ENCODE results near the gene FTHL17.

The FTHL17 gene

DNA sequence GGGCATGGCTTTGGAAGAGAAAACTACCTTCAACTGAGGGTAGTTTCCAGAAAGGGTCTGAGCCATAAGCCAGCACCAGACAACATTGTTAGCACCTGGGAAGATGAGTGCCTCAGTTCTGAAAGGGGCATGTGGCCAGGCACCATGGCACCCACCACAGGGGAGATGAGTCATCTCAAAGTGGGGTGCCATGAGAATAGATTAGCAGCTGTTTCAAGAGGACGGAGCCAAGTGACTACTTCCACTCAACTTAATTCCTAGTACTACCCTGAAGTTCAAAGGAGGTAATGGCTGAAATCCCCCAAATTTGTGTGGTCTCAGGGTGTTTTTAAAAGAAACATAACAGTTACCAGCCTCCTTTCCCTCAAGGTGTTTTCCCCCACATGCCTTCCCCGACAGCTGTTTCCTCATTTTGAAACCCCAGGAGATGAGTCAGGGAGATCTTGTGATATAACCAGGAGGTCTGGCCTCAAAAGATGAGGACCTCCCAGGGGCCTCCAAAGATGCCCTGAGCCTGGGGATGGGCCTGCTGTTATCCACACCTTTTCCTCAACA lies 27.8 kb upstream of the FTHL17 start:
- in situ Hi-C loops (cut with MboI; ENCODE audit: low sequenced_read_pairs, unreplicated experiment): no loop called here
- DNase-seq (ENCODE audit: low spot score): peak; percentile 36
- TF ChIP-seq, protein P1, sequence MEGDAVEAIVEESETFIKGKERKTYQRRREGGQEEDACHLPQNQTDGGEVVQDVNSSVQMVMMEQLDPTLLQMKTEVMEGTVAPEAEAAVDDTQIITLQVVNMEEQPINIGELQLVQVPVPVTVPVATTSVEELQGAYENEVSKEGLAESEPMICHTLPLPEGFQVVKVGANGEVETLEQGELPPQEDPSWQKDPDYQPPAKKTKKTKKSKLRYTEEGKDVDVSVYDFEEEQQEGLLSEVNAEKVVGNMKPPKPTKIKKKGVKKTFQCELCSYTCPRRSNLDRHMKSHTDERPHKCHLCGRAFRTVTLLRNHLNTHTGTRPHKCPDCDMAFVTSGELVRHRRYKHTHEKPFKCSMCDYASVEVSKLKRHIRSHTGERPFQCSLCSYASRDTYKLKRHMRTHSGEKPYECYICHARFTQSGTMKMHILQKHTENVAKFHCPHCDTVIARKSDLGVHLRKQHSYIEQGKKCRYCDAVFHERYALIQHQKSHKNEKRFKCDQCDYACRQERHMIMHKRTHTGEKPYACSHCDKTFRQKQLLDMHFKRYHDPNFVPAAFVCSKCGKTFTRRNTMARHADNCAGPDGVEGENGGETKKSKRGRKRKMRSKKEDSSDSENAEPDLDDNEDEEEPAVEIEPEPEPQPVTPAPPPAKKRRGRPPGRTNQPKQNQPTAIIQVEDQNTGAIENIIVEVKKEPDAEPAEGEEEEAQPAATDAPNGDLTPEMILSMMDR (IDR thresholded peaks at IDR 0.05; ENCODE audit: borderline replicate concordance, control extremely low read depth, extremely low read depth, insufficient read depth, missing control alignments): no peak

DNA sequence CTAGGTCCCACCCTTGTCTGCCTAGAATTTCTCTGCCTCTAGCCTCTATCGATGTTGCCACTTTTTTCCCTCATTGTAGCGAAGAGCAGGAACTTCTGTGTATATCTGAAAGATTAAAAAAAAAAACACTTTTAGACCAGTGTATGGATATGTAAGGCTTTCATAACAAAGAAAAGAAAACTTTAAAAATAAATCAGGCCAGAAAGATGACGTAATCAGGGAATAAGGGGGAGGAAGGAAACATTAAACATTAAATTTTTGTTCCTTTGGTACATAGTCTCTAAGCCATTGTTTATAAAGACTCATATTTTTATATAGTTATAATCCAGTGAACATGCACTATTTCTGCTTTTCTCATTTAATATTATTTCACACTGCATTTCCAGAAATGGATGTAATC lies 26.2 kb upstream of the FTHL17 start:
- in situ Hi-C loops (cut with MboI; ENCODE audit: low sequenced_read_pairs, unreplicated experiment): no loop called here
- TF ChIP-seq, protein P1 (IDR thresholded peaks at IDR 0.05; ENCODE audit: borderline replicate concordance, control extremely low read depth, extremely low read depth, insufficient read depth, missing control alignments): no peak
- DNase-seq (ENCODE audit: low spot score): no peak

DNA sequence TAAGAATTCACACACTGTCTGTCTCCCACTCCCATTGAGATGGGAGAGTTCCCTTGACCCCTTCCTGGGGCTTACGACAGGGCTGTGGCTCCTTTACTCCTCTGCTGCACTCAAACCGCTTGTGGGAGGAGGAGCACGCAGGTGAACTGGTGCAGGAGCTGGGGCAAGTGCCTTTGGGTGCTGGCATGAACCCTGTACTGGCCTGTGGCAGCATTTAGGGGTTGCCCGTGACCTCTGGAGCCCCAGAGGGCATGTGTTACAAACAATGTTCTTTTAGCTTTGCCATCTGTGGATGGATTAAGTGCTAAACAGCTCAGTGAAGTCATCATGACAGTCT lies 21.8 kb upstream of the FTHL17 start:
- no peak for DNase-seq (ENCODE audit: low spot score)
- in situ Hi-C loops (cut with MboI; ENCODE audit: low sequenced_read_pairs, unreplicated experiment): no loop called here
- TF ChIP-seq, protein P1 (IDR thresholded peaks at IDR 0.05; ENCODE audit: borderline replicate concordance, control extremely low read depth, extremely low read depth, insufficient read depth, missing control alignments): no peak

DNA sequence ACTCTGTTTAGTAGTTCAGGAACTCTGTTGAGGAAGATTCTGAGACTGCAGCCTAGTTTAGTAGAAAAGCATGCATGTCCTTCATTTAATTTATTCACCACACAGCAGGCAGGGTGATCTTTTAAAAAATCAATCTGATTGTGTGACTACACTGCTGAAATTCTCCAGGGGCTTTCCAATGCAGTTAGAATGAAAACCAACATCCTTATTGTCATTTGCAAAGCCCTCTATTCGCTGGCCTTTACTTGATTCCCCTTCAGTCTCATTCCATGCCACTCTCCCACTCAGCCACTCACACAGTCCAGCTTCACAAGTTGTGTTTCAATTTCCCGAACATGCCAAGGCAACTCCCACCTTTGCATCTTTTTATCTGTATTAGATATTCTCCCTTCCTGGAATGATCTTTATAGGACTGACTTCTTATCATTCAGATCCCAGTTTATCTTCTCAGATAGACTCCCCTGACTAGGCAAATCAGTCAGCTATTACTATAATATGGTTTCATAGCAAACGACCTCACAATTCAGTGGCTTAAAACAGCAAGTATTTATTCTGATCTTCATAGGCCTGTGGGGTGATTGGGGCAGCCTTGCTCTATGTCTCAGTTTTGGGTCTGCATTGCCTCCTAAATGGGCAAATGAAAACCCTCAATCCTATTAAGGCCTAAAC lies 21.3 kb upstream of the FTHL17 start:
- in situ Hi-C loops (cut with MboI; ENCODE audit: low sequenced_read_pairs, unreplicated experiment): no loop called here
- TF ChIP-seq, protein P1 (IDR thresholded peaks at IDR 0.05; ENCODE audit: borderline replicate concordance, control extremely low read depth, extremely low read depth, insufficient read depth, missing control alignments): no peak
- peak; percentile 25 for DNase-seq (ENCODE audit: low spot score)

DNA sequence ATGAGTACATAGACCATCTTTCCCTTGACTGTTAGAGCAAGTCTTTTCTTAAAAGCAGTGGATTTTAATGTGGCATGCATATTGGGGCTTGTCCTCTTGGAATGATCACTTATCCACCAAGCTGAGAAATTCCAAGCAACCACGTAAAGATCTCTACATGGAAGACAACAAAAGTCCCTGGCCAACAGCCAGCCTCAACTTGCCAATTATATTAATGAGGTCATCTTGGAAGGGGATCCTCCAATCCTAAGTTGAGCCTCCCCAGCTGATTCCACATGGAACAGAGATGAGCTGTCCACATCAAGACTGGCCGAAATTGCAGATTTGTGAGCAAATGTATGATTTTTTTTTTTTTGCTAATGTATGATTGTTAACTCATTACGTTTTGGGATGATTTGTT lies 20.6 kb upstream of the FTHL17 start:
- TF ChIP-seq, protein P1 (IDR thresholded peaks at IDR 0.05; ENCODE audit: borderline replicate concordance, control extremely low read depth, extremely low read depth, insufficient read depth, missing control alignments): no peak
- DNase-seq (ENCODE audit: low spot score): no peak
- in situ Hi-C loops (cut with MboI; ENCODE audit: low sequenced_read_pairs, unreplicated experiment): no loop called here

DNA sequence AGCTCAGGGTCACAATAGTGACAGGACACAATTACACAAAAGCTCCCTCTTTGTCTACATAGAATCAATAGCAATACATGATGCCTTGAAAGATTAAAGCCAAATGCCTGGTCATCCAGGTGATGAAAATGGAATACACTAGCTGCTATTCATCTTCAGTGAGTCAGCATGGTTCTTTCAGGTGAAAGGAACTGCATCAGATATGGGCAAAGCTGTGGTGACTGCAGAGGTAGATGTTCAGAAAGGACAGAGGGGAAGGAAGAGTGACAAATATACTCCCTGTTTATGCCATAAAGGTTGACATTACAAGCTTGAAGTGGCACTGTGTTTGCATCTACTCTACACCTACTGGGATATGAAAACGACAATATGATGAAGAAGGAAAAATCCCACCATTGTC lies 20.0 kb upstream of the FTHL17 start:
- DNase-seq (ENCODE audit: low spot score): no peak
- TF ChIP-seq, protein P1 (IDR thresholded peaks at IDR 0.05; ENCODE audit: borderline replicate concordance, control extremely low read depth, extremely low read depth, insufficient read depth, missing control alignments): no peak
- in situ Hi-C loops (cut with MboI; ENCODE audit: low sequenced_read_pairs, unreplicated experiment): no loop called here

Data from GM13976 (cell line).